GM12878 (cell line): Measurements from ENCODE around the gene STK10. TPM values are rescaled to one million over a fixed set of nuclear protein-coding genes. Genes with fewer than 3 reads are reported as not detected.

Source experiments
- ATAC-seq: fragments of 200-7000 bp; cut with Tn5 transposase; 3 replicates; pipeline ENCODE4 v1.9.1; 2020; ENCODE audit warnings: mild to moderate bottlenecking, moderate library complexity
- BruUV-seq: library from RNA; stranded (reverse); fragments of 400-500 nt; replicated peaks from 2 replicates; lab custom pipeline; 2021; lab: Mats Ljungman, UMichigan
- CTCF ChIA-PET: fragments of 300-600 bp; sonication (Branson Sonifier 250); formaldehyde crosslinking; extraction: SDS; loops from one replicate; lab custom pipeline; 2021; ENCODE audit warnings: inconsistent platforms; lab: Yijun Ruan, JAX
- POLR2A ChIA-PET: fragments of 350-600 bp; formaldehyde crosslinking; extraction: SDS; loops from one replicate; lab custom pipeline; 2021; ENCODE audit warnings: inconsistent platforms; lab: Charles Lee
- RAD21 ChIA-PET: fragments of 300-600 bp; sonication (Branson Sonifier 250); formaldehyde crosslinking; loops from one replicate; lab custom pipeline; 2023; ENCODE audit warnings: antibody characterized with exemption; ENCODE audit not compliant: unreplicated experiment; lab: Charles Lee
- SMC1A ChIA-PET: fragments of 300-600 bp; sonication (Branson Sonifier 250); formaldehyde crosslinking; loops from one replicate; lab custom pipeline; 2023; ENCODE audit not compliant: unreplicated experiment, uncharacterized antibody; lab: Charles Lee
- DNase-seq: peaks from one replicate; pipeline ENCODE4 v3.0.0-alpha.2; 2011; ENCODE audit warnings: low read depth, low spot score
- FAIRE-seq: peaks from 3 replicates; lab custom pipeline; 2011; peaks lifted over from hg19 to GRCh38; lab: Jason Lieb, UNC
- H2AFZ ChIP-seq: 2 replicates; pipeline ENCODE4 v1.6.0; 2011; ENCODE audit warnings: low read depth, low read length, control low read depth; ENCODE audit not compliant: control insufficient read depth
- H3K27ac ChIP-seq: 2 replicates; pipeline ENCODE4 v1.5.1; 2011; ENCODE audit warnings: control low read depth; ENCODE audit not compliant: control insufficient read depth, insufficient read depth
- H3K27me3 ChIP-seq, 2 experiments: replicated peaks in 1 of 2; 2 replicates each; pipeline versions ENCODE4 v1.6.0 to v1.6.1; 2011; ENCODE audit warnings: low read length in 1 of 2; ENCODE audit not compliant: control insufficient read depth in 2 of 2, insufficient read depth in 2 of 2
- H3K36me3 ChIP-seq, 2 experiments: 2 replicates each; pipeline ENCODE4 v1.5.1; 2011; ENCODE audit warnings: low read length in 1 of 2; ENCODE audit not compliant: control insufficient read depth in 2 of 2, insufficient read depth in 2 of 2
- H3K4me1 ChIP-seq: 2 replicates; pipeline ENCODE4 v1.6.1; 2011; ENCODE audit warnings: mild to moderate bottlenecking, low read length, moderate library complexity, mixed read lengths; ENCODE audit not compliant: control insufficient read depth, insufficient read depth
- H3K4me2 ChIP-seq: 2 replicates; pipeline ENCODE4 v1.6.0; 2011; ENCODE audit warnings: control low read depth; ENCODE audit not compliant: control insufficient read depth, insufficient read depth
- H3K4me3 ChIP-seq: fragments of 200-600 bp; sonication (generic); 2 replicates; pipeline ENCODE4 v1.5.1; 2016
- H3K79me2 ChIP-seq: 2 replicates; pipeline ENCODE4 v1.6.0; 2011; ENCODE audit warnings: low read length; ENCODE audit not compliant: control insufficient read depth, insufficient read depth
- H3K9ac ChIP-seq: 2 replicates; pipeline ENCODE4 v1.8.0; 2011; ENCODE audit warnings: low read length, control low read depth, mixed read lengths; ENCODE audit not compliant: control insufficient read depth, insufficient read depth
- H3K9me3 ChIP-seq: replicated peaks from 3 replicates; pipeline ENCODE4 v1.5.1; 2011; ENCODE audit warnings: mild to moderate bottlenecking, low read length; ENCODE audit not compliant: control insufficient read depth, insufficient read depth
- H4K20me1 ChIP-seq: 2 replicates; pipeline ENCODE4 v1.6.0; 2011; ENCODE audit not compliant: control insufficient read depth, insufficient read depth
- BACH1 ChIP-seq: fragments of 450-650 bp; IDR thresholded peaks from 2 replicates; pipeline ENCODE4 v1.6.1; 2017; ENCODE audit warnings: mild to moderate bottlenecking, borderline replicate concordance
- MTA2 ChIP-seq: fragments of 450-650 bp; IDR thresholded peaks from 2 replicates; pipeline ENCODE4 v1.6.1; 2016; ENCODE audit warnings: low read depth, mild to moderate bottlenecking, moderate library complexity
- MTA3 ChIP-seq: IDR thresholded peaks from 2 replicates; pipeline ENCODE4 v1.6.1; 2012; ENCODE audit warnings: low read length, inconsistent platforms, borderline replicate concordance
- NFYB ChIP-seq: IDR thresholded peaks from 2 replicates; pipeline ENCODE4 v1.6.1; 2011; ENCODE audit warnings: low read depth, mild to moderate bottlenecking, low read length, improper control_type of control experiment, moderate library complexity; ENCODE audit not compliant: insufficient read depth
- RAD51 ChIP-seq: fragments of 450-650 bp; IDR thresholded peaks from 2 replicates; pipeline ENCODE4 v1.6.1; 2016; ENCODE audit warnings: moderate library complexity, mild to moderate bottlenecking, inconsistent platforms
- ZNF217 ChIP-seq: fragments of 450-650 bp; IDR thresholded peaks from 2 replicates; pipeline ENCODE4 v1.6.1; 2017; ENCODE audit warnings: antibody characterized with exemption, mild to moderate bottlenecking
- ZSCAN29 ChIP-seq: fragments of 450-650 bp; IDR thresholded peaks from 2 replicates; pipeline ENCODE4 v1.6.1; 2017; ENCODE audit warnings: mild to moderate bottlenecking, moderate library complexity
- WGBS: methylation state at CpG from one replicate; pipeline ENCODE4 v1.1.6; 2016; ENCODE audit warnings: low lambda C conversion rate; ENCODE audit not compliant: insufficient replicate concordance, insufficient coverage; ENCODE audit errors: missing lambda C conversion rate; 5-methylcytosine and 5-hydroxymethylcytosine counted together
- in situ Hi-C: fragments of 300-500 bp; cut with MboI; formaldehyde crosslinking; loops from 9 replicates; pipeline ENCODE4 v1.14.3; 2018; ENCODE audit warnings: mixed read lengths
- intact Hi-C: fragments of 100-400 bp; cut with micrococcal nuclease; formaldehyde crosslinking; loops from one replicate; pipeline ENCODE4 v1.14.2; 2022; ENCODE audit not compliant: unreplicated experiment
- polyA plus RNA-seq, 11 experiments: library from polyadenylated mRNA; depleted of rRNA in 4 of 11; unstranded in 6 of 11; stranded (reverse) in 5 of 11; fragments of >200 nt; fragmentation: Nextera tagmentation in 4 of 11; fragmentation: Illumina TruSeq in 1 of 11; extraction: Ambion mirVana in 4 of 11; extraction: Trizol in 1 of 11; gene quantifications; 1 replicate in 1 of 11; 2 replicates in 10 of 11; pipeline versions ENCODE4 v1.2.1 to v1.2.3, GENCODE V29; 2011 to 2016; ENCODE audit warnings: inconsistent platforms in 2 of 11, missing spikeins in 2 of 11, low read depth in 1 of 11
- total RNA-seq, 4 experiments: library from RNA; depleted of rRNA in 3 of 4; stranded (reverse); fragments of >200 nt in 3 of 4; fragmentation: Illumina TruSeq in 1 of 4; extraction: Trizol in 1 of 4; gene quantifications; 2 replicates each; pipeline versions ENCODE4 v1.2.1 to v1.2.3, GENCODE V29; 2013 to 2021
- TF ChIP-seq, protein P1 (sequence below): fragments of 450-650 bp; IDR thresholded peaks from 2 replicates; pipeline ENCODE4 v1.6.1; 2017; ENCODE audit warnings: borderline replicate concordance
- TF ChIP-seq, protein P2 (sequence below): fragments of 450-650 bp; IDR thresholded peaks from 2 replicates; pipeline ENCODE4 v1.6.1; 2017; ENCODE audit warnings: antibody characterized with exemption, mild to moderate bottlenecking, moderate library complexity

STK10 gene
- total and polyA plus RNA-seq, 10 of the 15 experiments (the other 5 are each of a cell fraction or from before 2014, with no cell fraction given): 14.2 to 96.4 (median 50.6) TPM

GRCh38 chr5:172162323-172162986 is 25.6 kb downstream of the STK10 start:
- ChIA-PET CTCF (interaction anchor here (1.3 to 2.1 kb wide), 3 partner anchors 13 to 129 kb away, joined by 3 to 5 read pairs (median 4); no protein-coding TSS in a partner anchor), SMC1A (interaction anchor here (0.8 to 5.3 kb wide), 4 partner anchors 12 to 131 kb away, joined by 3 to 29 read pairs (median 6); no protein-coding TSS in a partner anchor), RAD21 (interaction anchor here (0.6 to 2.3 kb wide), 4 partner anchors 12 to 56 kb away, joined by 3 to 8 read pairs (median 4); no protein-coding TSS in a partner anchor), POLR2A (interaction anchor here (0.6 to 2.3 kb wide), 5 partner anchors 8 to 24 kb away, joined by 3 to 8 read pairs (median 6); no protein-coding TSS in a partner anchor)
- no peak overlapping the region for H2AFZ ChIP-seq
- no peak overlapping the region for H3K9ac ChIP-seq
- peaks cover 11% of the 10 kb centered on the region for H4K20me1 ChIP-seq
- in situ Hi-C loops: no loop called here
- TF ChIP-seq MTA2: no peak
- DNase-seq (no peak), ATAC-seq (no peak), FAIRE-seq (no peak)
- peaks cover 77% of the 10 kb centered on the region for H3K79me2 ChIP-seq
- intact Hi-C loops: no loop called here
- H3K9me3 ChIP-seq: no peaks in the 10 kb centered on the region; the same call in 2 of the 3 replicates
- H3K36me3 ChIP-seq: peaks cover 5 to 12% of the 10 kb centered on the region in 2 experiments
- BruUV-seq: no TSS peak
- WGBS: 76% methylated on average over 5 of the region's 5 CpGs
- H3K4me3 ChIP-seq: no peak overlapping the region
- no peaks in the 10 kb centered on the region for H3K27me3 ChIP-seq
- no peak overlapping the region for H3K4me2 ChIP-seq
- peaks cover 35% of the 10 kb centered on the region for H3K4me1 ChIP-seq
- no peak overlapping the region for H3K27ac ChIP-seq

DNA sequence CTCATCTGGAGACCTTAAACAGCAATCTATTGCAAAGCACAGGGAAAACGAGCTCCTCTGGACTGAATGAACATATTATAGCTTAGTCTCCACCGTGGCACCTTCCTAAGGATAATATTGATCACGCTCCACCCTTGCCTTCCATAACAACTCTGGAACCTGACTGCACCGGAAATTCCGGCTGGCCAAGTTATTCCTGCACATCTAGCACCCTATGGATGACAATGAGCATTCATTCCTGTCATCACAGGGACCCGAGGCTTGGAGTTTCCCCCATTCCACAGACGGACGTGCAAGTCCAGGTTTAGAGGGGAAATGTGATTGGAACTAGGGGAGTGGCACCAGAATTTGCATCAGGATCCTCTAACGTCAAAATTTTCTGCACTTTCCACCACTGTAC is 27.5 kb downstream of the STK10 start:
- Histone ChIP-seq H3K9ac (no peak overlapping the region), H3K79me2 (peaks cover 68% of the 10 kb centered on the region), H3K4me1 (peaks cover 35% of the 10 kb centered on the region), H2AFZ (no peak overlapping the region), H3K27me3 (no peaks in the 10 kb centered on the region), H3K9me3 (no peaks in the 10 kb centered on the region; the same call in 2 of the 3 replicates), H4K20me1 (peaks cover 11% of the 10 kb centered on the region), H3K27ac (no peak overlapping the region), H3K36me3 (peaks cover 13 to 19% of the 10 kb centered on the region in 2 experiments), H3K4me3 (no peak overlapping the region), H3K4me2 (no peak overlapping the region)
- intact Hi-C loops (no loop called here), in situ Hi-C loops (no loop called here)
- WGBS: 82% methylated on average over 9 of the region's 9 CpGs
- DNase-seq (no peak), FAIRE-seq (no peak), ATAC-seq (no peak)
- ChIA-PET RAD21 (no interaction called here), POLR2A (interaction anchor here (0.5 to 2.6 kb wide), 2 partner anchors 13 to 19 kb away, joined by 5 to 17 read pairs; no protein-coding TSS in a partner anchor), SMC1A (interaction anchor here (5.3 kb wide), 1 partner anchor 14 kb away, joined by 29 read pairs; no protein-coding TSS in a partner anchor), CTCF (no interaction called here)
- no TSS peak for BruUV-seq
- TF ChIP-seq ZNF217 (no peak), RAD51 (no peak), BACH1 (no peak), MTA3 (no peak), ZSCAN29 (no peak), NFYB (no peak)
- TF ChIP-seq, protein P1, sequence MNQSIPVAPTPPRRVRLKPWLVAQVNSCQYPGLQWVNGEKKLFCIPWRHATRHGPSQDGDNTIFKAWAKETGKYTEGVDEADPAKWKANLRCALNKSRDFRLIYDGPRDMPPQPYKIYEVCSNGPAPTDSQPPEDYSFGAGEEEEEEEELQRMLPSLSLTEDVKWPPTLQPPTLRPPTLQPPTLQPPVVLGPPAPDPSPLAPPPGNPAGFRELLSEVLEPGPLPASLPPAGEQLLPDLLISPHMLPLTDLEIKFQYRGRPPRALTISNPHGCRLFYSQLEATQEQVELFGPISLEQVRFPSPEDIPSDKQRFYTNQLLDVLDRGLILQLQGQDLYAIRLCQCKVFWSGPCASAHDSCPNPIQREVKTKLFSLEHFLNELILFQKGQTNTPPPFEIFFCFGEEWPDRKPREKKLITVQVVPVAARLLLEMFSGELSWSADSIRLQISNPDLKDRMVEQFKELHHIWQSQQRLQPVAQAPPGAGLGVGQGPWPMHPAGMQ: no peak
- TF ChIP-seq, protein P2, sequence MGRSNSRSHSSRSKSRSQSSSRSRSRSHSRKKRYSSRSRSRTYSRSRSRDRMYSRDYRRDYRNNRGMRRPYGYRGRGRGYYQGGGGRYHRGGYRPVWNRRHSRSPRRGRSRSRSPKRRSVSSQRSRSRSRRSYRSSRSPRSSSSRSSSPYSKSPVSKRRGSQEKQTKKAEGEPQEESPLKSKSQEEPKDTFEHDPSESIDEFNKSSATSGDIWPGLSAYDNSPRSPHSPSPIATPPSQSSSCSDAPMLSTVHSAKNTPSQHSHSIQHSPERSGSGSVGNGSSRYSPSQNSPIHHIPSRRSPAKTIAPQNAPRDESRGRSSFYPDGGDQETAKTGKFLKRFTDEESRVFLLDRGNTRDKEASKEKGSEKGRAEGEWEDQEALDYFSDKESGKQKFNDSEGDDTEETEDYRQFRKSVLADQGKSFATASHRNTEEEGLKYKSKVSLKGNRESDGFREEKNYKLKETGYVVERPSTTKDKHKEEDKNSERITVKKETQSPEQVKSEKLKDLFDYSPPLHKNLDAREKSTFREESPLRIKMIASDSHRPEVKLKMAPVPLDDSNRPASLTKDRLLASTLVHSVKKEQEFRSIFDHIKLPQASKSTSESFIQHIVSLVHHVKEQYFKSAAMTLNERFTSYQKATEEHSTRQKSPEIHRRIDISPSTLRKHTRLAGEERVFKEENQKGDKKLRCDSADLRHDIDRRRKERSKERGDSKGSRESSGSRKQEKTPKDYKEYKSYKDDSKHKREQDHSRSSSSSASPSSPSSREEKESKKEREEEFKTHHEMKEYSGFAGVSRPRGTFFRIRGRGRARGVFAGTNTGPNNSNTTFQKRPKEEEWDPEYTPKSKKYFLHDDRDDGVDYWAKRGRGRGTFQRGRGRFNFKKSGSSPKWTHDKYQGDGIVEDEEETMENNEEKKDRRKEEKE: no peak
